Embryonic facial prominence (tissue), 1 donor: Measurements from ENCODE around the gene ATP6V1B1.

Source experiments
- DNase-seq: peaks from one replicate; pipeline ENCODE4 v3.0.0-alpha.2; 2016; ENCODE audit errors: extremely low spot score

The ATP6V1B1 gene

GRCh38 chr2:70964596-70965386, 29.1 kb downstream of the ATP6V1B1 start:
- no peak for DNase-seq

DNA sequence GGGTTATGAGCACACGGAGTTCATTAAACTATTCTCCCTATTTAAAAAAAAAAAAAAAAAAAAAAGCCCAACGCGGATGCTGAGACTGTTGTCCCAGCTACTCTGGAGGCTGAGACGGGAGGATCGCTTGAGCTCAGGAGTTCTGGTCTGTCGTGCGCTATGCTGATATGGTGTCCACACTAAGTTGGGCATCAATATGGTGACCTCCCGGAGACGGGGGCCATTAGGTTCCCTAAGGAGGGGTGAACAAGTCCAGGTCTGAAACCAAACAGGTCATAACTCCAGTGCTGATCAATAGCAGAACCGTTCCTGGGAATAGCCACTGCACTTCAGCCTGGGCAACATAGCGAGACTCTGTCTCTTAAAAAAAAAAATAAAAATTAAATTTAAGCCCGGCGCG, 29.8 kb downstream of the ATP6V1B1 start:
- no peak for DNase-seq

DNA sequence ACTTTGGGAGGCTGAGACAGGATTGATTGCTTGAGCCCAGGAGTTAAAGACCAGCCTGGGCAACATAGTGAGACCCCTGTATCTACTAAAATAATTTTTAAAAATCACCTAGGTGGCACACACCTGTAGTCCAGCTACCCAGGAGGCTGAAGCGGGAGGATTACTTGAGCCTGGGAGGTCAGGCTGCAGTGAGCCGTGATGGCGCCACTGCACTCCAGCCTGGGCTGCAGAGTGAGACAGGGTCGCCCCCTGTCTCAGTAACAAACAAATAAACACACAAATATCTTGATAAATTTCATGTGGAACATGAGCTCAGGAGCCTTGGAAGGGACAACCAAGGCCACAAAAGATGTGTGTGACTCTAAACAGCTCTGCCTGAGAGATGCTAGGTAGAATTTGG, 31.0 kb downstream of the ATP6V1B1 start:
- no peak for DNase-seq

GRCh38 chr2:70967189-70967588, 31.5 kb downstream of the ATP6V1B1 start:
- no peak for DNase-seq

DNA sequence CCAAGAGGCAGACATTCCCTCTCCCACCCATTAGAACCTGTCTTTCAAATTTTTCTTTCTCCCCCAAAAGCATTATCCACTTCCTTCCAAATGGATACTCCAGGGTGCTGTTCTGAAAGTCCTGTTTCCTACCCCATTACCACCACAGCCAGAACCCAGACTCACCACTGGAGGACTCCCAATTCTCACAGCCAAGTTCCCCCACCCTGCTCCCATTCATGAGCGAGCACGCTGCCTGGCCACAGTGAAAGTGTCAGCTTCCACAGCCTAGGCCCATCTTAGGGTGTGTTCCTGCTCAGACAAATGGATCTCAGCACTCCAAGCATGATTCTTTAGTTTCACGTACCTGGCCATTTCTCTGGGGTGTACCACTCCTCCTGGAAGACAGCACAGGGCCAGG, 38.9 kb downstream of the ATP6V1B1 start:
- no peak for DNase-seq

GRCh38 chr2:70975237-70975636, 39.5 kb downstream of the ATP6V1B1 start:
- DNase-seq, result no peak

GRCh38 chr2:70977605-70978205, 42.0 kb downstream of the ATP6V1B1 start:
- DNase-seq, result no peak

- no peak for DNase-seq
These were observed 42.9 kb downstream of the ATP6V1B1 start, which contains the start of gene ANKRD53 for GRCh38 chr2:70978341-70979179. Gene ANKRD53, plus strand, starts transcription at chr2:70978630. Its CDS starts 16 bp downstream, at chr2:70978646.

DNA sequence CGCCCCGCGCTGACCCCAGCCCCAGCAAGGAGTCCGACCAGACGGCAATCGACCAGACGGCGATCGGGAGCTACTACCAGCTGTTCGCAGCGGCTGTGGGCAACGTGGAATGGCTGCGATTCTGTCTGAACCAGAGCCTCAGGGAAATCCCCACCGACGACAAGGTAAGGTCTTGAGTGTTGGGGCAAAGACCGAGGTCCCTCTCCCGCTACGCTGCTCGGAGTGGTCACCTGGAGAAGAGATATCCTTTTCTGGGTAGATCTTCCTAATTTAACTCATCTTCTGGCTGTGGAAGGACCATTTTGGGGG, 43.4 kb downstream of the ATP6V1B1 start:
- no peak for DNase-seq

DNA sequence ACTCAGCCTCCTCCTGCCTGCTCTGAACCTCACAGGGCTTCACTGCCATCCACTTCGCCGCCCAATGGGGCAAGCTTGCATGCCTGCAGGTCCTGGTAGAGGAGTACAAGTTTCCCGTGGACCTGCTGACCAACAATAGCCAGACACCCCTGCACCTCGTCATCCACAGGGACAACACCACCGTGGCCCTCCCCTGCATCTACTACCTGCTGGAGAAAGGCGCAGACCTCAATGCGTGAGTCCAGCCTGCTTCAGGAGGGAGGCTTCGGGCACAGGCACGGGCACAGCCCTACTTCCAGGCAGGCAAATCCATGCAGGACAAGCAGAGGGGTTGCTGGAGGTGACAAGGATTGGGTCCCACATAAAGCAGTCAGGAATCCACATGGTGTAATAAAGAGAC, 43.9 kb downstream of the ATP6V1B1 start:
- no peak for DNase-seq

DNA sequence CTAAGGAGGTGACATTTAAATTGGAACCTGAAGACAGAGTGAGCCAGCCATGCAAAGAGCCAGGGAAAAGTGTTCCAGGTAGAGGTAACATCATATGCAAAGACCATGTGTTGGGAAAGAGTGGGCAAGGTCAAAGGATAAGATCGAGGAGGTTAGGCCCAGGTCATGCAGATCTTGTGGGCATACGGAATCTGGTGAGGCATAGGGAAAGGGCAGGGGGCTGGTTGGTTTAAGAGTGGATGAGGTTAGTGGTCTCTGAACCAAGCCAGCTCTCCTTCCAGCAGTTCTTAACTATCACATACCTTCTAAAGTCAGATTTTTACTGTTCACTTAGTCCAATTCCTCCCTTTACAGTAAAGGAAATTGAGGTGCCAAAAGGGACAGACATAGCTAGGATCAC, 45.7 kb downstream of the ATP6V1B1 start:
- DNase-seq, result no peak

GRCh38 chr2:70981866-70982810, 46.4 kb downstream of the ATP6V1B1 start:
- no peak for DNase-seq

DNA sequence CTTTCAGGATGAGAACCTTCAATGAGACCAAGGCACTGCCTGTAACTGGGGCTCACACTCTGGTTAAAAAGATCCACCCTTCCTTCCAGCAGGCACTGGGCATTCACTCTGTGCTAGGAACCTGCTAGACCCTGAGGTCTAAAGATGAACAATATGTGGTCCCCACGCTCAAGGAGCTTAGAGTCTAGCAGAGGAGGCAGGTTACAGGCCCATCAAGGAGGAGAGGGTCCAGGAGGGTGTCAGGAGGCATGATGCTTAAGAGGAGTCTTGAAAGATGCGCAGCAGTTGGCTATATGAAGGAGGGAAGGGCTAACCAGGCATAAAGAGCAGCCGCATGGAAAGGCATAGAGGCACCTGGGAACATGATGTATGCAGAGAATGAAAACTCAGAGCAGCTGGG, 47.3 kb downstream of the ATP6V1B1 start:
- DNase-seq, result no peak

- DNase-seq, result no peak
These were observed 48.0 kb downstream of the ATP6V1B1 start for GRCh38 chr2:70983506-70984227.

DNA sequence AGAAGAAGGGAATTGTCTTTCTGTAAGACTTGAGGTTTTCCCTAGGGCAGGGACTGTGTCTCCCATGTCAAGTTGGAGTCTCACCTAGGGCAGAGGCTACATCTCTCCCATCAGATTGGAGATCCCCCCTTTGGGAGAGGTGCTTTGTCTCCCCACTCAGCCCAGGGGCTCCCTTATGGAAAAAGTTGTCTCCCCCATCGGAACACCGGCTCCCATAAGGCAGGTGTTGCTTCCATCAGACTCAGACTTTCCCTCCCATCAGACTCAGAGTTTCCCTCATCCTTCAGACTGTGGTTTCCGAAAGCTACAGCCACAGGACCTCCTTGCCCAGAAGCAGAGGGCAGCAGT, 48.5 kb downstream of the ATP6V1B1 start:
- no peak for DNase-seq

- DNase-seq, result no peak
These were observed 49.0 kb downstream of the ATP6V1B1 start for GRCh38 chr2:70984576-70985282.

DNA sequence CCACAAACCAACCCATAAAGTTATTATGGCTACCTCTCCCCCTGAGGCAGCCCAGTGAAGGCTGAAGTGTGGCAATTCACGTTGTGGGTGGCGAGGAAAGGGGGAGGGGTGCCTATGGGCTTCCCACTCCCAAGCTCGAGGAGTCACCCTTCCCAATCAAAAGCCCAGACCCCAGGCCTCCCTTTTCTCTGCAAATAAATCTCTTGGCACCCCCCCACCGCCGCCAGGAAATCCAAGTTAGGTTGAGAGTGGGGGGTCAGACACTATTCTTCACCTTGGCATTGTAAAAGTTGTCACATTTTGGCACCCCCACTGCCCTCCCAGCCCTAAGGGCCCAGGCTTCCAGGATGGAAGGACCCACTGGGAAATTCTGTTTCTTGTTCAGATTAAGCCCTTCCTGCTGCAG, 49.6 kb downstream of the ATP6V1B1 start:
- DNase-seq, result no peak

GRCh38 chr2:70985956-70986355, 50.3 kb downstream of the ATP6V1B1 start:
- no peak for DNase-seq

DNA sequence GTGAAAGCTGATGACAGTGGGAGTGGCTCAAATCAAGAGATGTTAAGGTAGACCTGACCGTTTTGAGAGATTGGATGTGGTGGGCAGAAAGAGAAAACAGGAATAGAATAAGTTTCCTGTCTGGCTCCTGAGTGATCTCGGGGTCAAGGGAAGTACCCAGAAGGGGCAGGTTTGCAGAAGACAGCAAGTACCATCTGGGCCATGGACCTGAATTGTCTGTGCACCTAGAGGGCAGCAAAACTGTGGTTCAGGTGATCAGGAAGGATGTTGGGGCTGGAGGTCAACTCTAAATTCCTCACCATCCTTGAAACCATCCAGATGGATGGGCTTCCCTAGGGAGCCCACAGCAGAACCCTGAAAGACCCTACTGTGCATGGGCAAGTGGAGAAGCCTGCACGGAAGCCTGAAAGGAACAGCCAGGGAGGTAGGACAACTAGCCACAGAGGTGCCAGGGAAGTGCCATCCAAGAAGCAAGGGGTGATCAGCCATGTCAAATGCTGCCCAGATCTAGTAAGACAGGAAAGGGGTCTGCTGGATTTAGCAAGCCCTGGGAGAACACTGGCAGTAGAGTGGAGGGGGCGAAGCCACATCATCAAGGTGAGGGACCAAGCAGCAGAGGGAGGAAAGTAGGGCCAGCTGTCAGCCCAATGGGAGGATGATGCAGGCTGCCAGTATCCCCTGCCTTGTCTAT, 50.9 kb downstream of the ATP6V1B1 start:
- DNase-seq, result no peak

DNA sequence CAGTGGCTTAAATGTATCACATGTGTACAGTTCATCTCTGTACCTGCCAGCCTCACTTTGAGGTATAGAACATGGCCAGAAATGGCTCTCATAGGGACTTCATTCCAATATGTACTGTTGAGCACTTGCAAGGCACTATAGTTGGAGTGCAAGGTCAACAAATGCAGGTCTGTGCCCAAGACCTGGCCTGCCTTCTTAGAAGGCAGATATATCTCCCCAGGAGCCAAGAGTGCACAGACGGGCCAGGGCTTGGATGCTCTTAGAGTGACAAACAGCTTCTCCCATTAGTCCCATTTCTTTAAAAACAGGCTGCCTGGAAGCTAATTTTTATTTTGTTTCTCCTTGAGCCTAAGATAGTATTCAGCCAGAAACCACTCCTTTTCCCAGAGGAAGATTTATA, 51.7 kb downstream of the ATP6V1B1 start:
- DNase-seq, result no peak
